Smooth muscle cell (in vitro differentiated cells): ENCODE measurements around the gene CCDC6. TPM values are rescaled to one million over a fixed set of nuclear protein-coding genes. Genes with fewer than 3 reads are reported as not detected.

ENCODE experiments used
- DNase-seq: peaks from one replicate; lab custom pipeline; 2025; ENCODE audit not compliant: unreplicated experiment; lab: John Stamatoyannopoulos, UW
- H2AFZ ChIP-seq: fragments of 200-600 bp; sonication (generic); 2 replicates; pipeline ENCODE4 v1.6.0; 2016; ENCODE audit warnings: antibody characterized with exemption, low read depth, mild to moderate bottlenecking
- H3F3A ChIP-seq: fragments of 200-600 bp; sonication (generic); 2 replicates; pipeline ENCODE4 v1.6.0; 2017; ENCODE audit warnings: antibody characterized with exemption, low read depth
- H3K27ac ChIP-seq: fragments of 200-600 bp; sonication (generic); 2 replicates; pipeline ENCODE4 v1.5.1; 2016; ENCODE audit warnings: low read depth, mild to moderate bottlenecking
- H3K27me3 ChIP-seq: fragments of 200-600 bp; sonication (generic); 2 replicates; pipeline ENCODE4 v1.6.1; 2016; ENCODE audit warnings: low read depth, mild to moderate bottlenecking
- H3K36me3 ChIP-seq: fragments of 200-600 bp; sonication (generic); 2 replicates; pipeline ENCODE4 v1.5.1; 2016; ENCODE audit warnings: low read depth
- H3K4me1 ChIP-seq: fragments of 200-600 bp; sonication (generic); 2 replicates; pipeline ENCODE4 v1.5.1; 2016; ENCODE audit warnings: low read depth
- H3K4me2 ChIP-seq: fragments of 200-600 bp; sonication (generic); 2 replicates; pipeline ENCODE4 v1.6.0; 2016; ENCODE audit warnings: mild to moderate bottlenecking
- H3K4me3 ChIP-seq: fragments of 200-600 bp; sonication (generic); 2 replicates; pipeline ENCODE4 v1.5.1; 2016; ENCODE audit warnings: mild to moderate bottlenecking
- H3K79me2 ChIP-seq: fragments of 200-600 bp; sonication (generic); 2 replicates; pipeline ENCODE4 v1.6.0; 2016; ENCODE audit warnings: low read depth, mild to moderate bottlenecking
- H3K9ac ChIP-seq: fragments of 200-600 bp; sonication (generic); 2 replicates; pipeline ENCODE4 v1.6.0; 2016; ENCODE audit warnings: low read depth
- H3K9me3 ChIP-seq: fragments of 200-600 bp; sonication (generic); replicated peaks from 2 replicates; pipeline ENCODE4 v1.5.1; 2016; ENCODE audit warnings: low read depth
- H4K20me1 ChIP-seq: fragments of 200-600 bp; sonication (generic); 2 replicates; pipeline ENCODE4 v1.6.0; 2016; ENCODE audit warnings: low read depth
- WGBS: methylation state at CpG from one replicate; pipeline ENCODE4 v1.1.7; 2016; ENCODE audit warnings: low lambda C conversion rate; 5-methylcytosine and 5-hydroxymethylcytosine counted together
- polyA plus RNA-seq: library from polyadenylated mRNA; unstranded; fragments of >200 nt; fragmentation: Nextera tagmentation; extraction: Ambion mirVana; gene quantifications from 2 replicates; pipeline ENCODE4 v1.2.1, GENCODE V29; 2016
- total RNA-seq: library from RNA; depleted of rRNA; stranded (reverse); fragments of >200 nt; gene quantifications from 2 replicates; pipeline ENCODE4 v1.2.3, GENCODE V29; 2014
- TF ChIP-seq, protein P1 (sequence below): fragments of 200-600 bp; sonication (generic); IDR thresholded peaks from 2 replicates; pipeline ENCODE4 v1.5.1; 2017; ENCODE audit warnings: borderline replicate concordance, mild to moderate bottlenecking, antibody characterized with exemption; ENCODE audit not compliant: insufficient read depth, poor library complexity, severe bottlenecking

CCDC6 gene
- total and polyA plus RNA-seq, 2 experiments from 2014 or later, result 15.3 to 36.8 TPM

DNA sequence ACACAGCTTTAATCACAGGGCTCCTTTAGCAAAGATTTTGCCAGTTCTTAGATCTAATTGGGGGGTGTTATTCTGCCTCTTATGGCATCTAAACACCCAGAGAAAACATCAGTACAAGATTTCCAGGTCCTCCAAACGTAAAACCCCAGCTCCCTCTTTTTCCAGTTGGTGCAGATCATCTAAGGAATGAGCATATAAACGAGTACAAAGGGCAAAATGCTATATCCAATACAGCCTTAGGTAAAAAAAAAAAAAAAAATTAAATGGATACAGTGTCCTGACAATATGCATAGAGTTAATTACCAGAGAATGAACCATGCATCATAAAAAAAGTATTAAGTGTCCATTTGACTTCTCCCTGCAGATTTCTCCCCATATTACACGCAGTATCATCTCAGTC, 50.3 kb downstream of the CCDC6 start:
- Histone ChIP-seq H3F3A (no peaks in the 10 kb centered on the region), H3K4me1 (peaks cover 5% of the 10 kb centered on the region), H4K20me1 (peaks cover 98% of the 10 kb centered on the region), H3K9me3 (no peaks in the 10 kb centered on the region), H3K27ac (no peak overlapping the region), H3K36me3 (no peaks in the 10 kb centered on the region), H2AFZ (no peak overlapping the region), H3K27me3 (no peaks in the 10 kb centered on the region), H3K9ac (no peak overlapping the region), H3K79me2 (peaks cover 75% of the 10 kb centered on the region), H3K4me2 (no peak overlapping the region), H3K4me3 (no peak overlapping the region)
- TF ChIP-seq, protein P1, sequence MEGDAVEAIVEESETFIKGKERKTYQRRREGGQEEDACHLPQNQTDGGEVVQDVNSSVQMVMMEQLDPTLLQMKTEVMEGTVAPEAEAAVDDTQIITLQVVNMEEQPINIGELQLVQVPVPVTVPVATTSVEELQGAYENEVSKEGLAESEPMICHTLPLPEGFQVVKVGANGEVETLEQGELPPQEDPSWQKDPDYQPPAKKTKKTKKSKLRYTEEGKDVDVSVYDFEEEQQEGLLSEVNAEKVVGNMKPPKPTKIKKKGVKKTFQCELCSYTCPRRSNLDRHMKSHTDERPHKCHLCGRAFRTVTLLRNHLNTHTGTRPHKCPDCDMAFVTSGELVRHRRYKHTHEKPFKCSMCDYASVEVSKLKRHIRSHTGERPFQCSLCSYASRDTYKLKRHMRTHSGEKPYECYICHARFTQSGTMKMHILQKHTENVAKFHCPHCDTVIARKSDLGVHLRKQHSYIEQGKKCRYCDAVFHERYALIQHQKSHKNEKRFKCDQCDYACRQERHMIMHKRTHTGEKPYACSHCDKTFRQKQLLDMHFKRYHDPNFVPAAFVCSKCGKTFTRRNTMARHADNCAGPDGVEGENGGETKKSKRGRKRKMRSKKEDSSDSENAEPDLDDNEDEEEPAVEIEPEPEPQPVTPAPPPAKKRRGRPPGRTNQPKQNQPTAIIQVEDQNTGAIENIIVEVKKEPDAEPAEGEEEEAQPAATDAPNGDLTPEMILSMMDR, result no peak
- WGBS, result 97% methylated on average over 3 of the region's 3 CpGs
- DNase-seq, result no peak

DNA sequence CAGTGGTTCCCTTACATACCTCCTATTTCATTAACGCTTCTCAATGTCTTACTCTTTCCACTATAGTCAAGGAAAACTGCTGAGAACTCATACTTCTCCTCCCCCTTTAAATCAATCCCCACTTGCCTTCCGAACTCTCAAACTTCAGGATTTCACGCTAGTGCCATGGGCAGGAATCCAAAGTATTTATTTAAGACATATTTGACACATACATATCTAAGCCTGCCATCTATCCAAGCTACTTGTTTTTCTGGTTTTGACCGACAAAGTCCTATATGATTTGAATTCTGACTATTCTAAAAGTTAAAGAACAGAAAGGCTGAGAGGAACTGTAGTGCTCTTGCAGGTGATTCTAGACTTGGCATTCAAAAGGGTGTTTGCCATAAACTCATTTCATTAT, 51.8 kb downstream of the CCDC6 start:
- Histone ChIP-seq H4K20me1 (peaks cover 95% of the 10 kb centered on the region), H3K36me3 (no peaks in the 10 kb centered on the region), H3K9me3 (no peaks in the 10 kb centered on the region), H3K9ac (no peak overlapping the region), H3K4me1 (peaks cover 5% of the 10 kb centered on the region), H3K4me3 (no peak overlapping the region), H3K27me3 (no peaks in the 10 kb centered on the region), H3K27ac (no peak overlapping the region), H3K79me2 (peaks cover 64% of the 10 kb centered on the region), H3F3A (no peaks in the 10 kb centered on the region), H2AFZ (no peak overlapping the region), H3K4me2 (no peak overlapping the region)
- WGBS, result 76% methylated on average over 4 of the region's 4 CpGs
- TF ChIP-seq, protein P1, result no peak
- no peak for DNase-seq

- TF ChIP-seq, protein P1, result no peak
- Histone ChIP-seq H3K27ac (no peak overlapping the region), H3K9me3 (no peaks in the 10 kb centered on the region), H2AFZ (no peak overlapping the region), H4K20me1 (peaks cover 92% of the 10 kb centered on the region), H3K79me2 (peaks cover 45% of the 10 kb centered on the region), H3K36me3 (peaks cover 5% of the 10 kb centered on the region), H3K9ac (no peak overlapping the region), H3K4me3 (no peak overlapping the region), H3K4me2 (no peak overlapping the region), H3F3A (no peaks in the 10 kb centered on the region), H3K27me3 (no peaks in the 10 kb centered on the region), H3K4me1 (peaks cover 5% of the 10 kb centered on the region)
- 97% methylated on average over 1 of the region's 1 CpG for WGBS
- no peak for DNase-seq
Observed at GRCh38 chr10:59852670-59853069, 53.7 kb downstream of the CCDC6 start.

DNA sequence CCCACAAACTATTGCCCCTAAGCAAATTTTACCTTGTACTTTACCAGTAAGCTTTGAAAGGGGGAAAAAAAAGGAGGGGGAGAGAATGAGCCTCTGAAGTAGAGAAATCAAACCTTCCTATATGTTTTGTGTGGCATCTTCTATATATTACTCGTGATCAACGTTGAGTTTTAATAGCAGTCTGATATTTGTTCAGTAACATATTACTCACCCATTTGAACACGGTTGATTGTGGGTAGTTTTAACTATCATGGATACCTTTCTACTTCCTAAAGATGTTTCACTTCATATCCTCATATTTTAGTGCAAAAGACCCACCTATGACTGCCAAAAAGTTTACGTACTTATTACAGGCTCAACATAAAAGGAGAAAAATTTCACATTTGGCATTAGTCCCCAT, 54.5 kb downstream of the CCDC6 start:
- Histone ChIP-seq H4K20me1 (peaks cover 89% of the 10 kb centered on the region), H3K27me3 (no peaks in the 10 kb centered on the region), H3K9me3 (no peaks in the 10 kb centered on the region), H3K4me3 (no peak overlapping the region), H3K9ac (no peak overlapping the region), H3K4me2 (no peak overlapping the region), H2AFZ (no peak overlapping the region), H3K79me2 (peaks cover 37% of the 10 kb centered on the region), H3K36me3 (peaks cover 5% of the 10 kb centered on the region), H3K27ac (no peak overlapping the region), H3F3A (no peaks in the 10 kb centered on the region), H3K4me1 (peaks cover 2% of the 10 kb centered on the region)
- DNase-seq, result no peak
- TF ChIP-seq, protein P1, result no peak
- over 99% methylated on average over 4 of the region's 4 CpGs for WGBS
